GM12874 (cell line): ENCODE results near the gene SLC4A2.

Source experiments
- CTCF ChIP-seq: IDR thresholded peaks from 2 replicates; pipeline ENCODE4 v1.5.1; 2011; ENCODE audit warnings: low read depth, mild to moderate bottlenecking, control low read depth, low read length, moderate library complexity; ENCODE audit not compliant: insufficient read depth

SLC4A2 gene

GRCh38 chr7:151018421-151019129 lies 40.8 kb upstream of the SLC4A2 start:
- no peak for TF ChIP-seq CTCF

- TF ChIP-seq CTCF, result no peak
These were observed 40.3 kb upstream of the SLC4A2 start for GRCh38 chr7:151019130-151019447.

GRCh38 chr7:151020231-151020630 lies 39.2 kb upstream of the SLC4A2 start:
- TF ChIP-seq CTCF, result no peak

GRCh38 chr7:151023232-151023631 lies 36.2 kb upstream of the SLC4A2 start:
- no peak for TF ChIP-seq CTCF

GRCh38 chr7:151024435-151025056 lies 34.8 kb upstream of the SLC4A2 start, which contains the start of gene ATG9B:
TSS of gene ATG9B (minus strand) at chr7:151024494. CDS start at chr7:151024423, 71 bp downstream.
- no peak for TF ChIP-seq CTCF

GRCh38 chr7:151025924-151026671 lies 33.3 kb upstream of the SLC4A2 start:
- no peak for TF ChIP-seq CTCF

GRCh38 chr7:151028131-151028947 lies 31.1 kb upstream of the SLC4A2 start, which contains the start of gene ABCB8:
TSS of gene ABCB8 (plus strand) at chr7:151028450. CDS start at chr7:151028516, 66 bp downstream.
- TF ChIP-seq CTCF, result peak; percentile 40
